Heart left ventricle (tissue), 13 donors: ENCODE results near the gene LRP1B.

Source experiments
- CTCF ChIP-seq, 12 donors: fragments of 200-600 bp; sonication (generic) in 4 of 12; IDR thresholded peaks; one replicate each; pipeline versions ENCODE4 v1.5.0 to v1.8.0; 2018 to 2022; ENCODE audit warnings: antibody characterized with exemption in 12 of 12, mild to moderate bottlenecking in 5 of 12
- POLR2A ChIP-seq, 2 donors: fragments of 450-650 bp; IDR thresholded peaks; one replicate each; pipeline ENCODE4 v1.6.1; 2017; ENCODE audit warnings: antibody characterized with exemption in 2 of 2, mild to moderate bottlenecking in 2 of 2, moderate library complexity in 2 of 2
- donor health status: ischemic (EF 13 %, LVEDD 7.1; RV severe dilation, severe dysfunction).
- donor health status: DM: no; HTN: yes; CAD: no.
- donor health status: DM: no; HTN: no; CAD: no.
- donor health status: ischemic (EF 25% LVEDD 6.9; RV normal size, moderate dysfunction).
- donor health status: ischemic (EF 25% LVEDD 5.7; RV mildly dilated, moderate dysfunction).
- donor health status: ischemic (EF 35%, LVEDD 5.7; RV mildly dilated, moderate dysfunction).
- donor health status: nonischemic (EF 11% LVEDD 7.7; RV severe dilation, severe dysfunction).
- donor health status: DM: yes; HTN: yes; CAD: no.
- donor health status: PGD.
- donor health status: ischemic (EF 29% LVEDD 5.4; RV normal size, mild dysfunction).
- donor health status: nonischemic (EF 23%, LVEDD 6.1; RV moderate dilation, normal function).

- TF ChIP-seq CTCF (IDR thresholded peaks at IDR 0.05) (no peak), POLR2A (IDR thresholded peaks at IDR 0.05) (no peak)
Measured at GRCh38 chr2:141598982-141599381, 531.8 kb downstream of the LRP1B start.
